Loucy (cell line): Measurements from ENCODE around the gene PSMB9.
"Not testable (repeated sequence)": the region's sequence is repeated elsewhere in the genome, so short reads cannot be mapped to it uniquely, and the experiment has no call there.

Source experiments
- CTCF ChIP-seq: fragments of 200-600 bp; sonication (generic); conservative IDR thresholded peaks from 2 replicates; pipeline ENCODE4 v1.5.1; 2014; ENCODE audit warnings: mild to moderate bottlenecking, antibody characterized with exemption, low read length
- EZH2phosphoT487 ChIP-seq: fragments of 200-600 bp; IDR thresholded peaks from 2 replicates; pipeline ENCODE4 v1.6.1; 2018; ENCODE audit warnings: antibody characterized with exemption, mild to moderate bottlenecking, moderate library complexity, borderline replicate concordance

GRCh38 chr6:32880962-32881361, 27.0 kb downstream of the PSMB9 start:
- TF ChIP-seq CTCF, EZH2phosphoT487: not testable (repeated sequence)
